ENCODE measurements around the gene MAPK7. TPM values are rescaled to one million over a fixed set of nuclear protein-coding genes. Genes with fewer than 3 reads are reported as not detected.

MAPK7 gene
- total RNA-seq, 4 donors from 2014 or later: 29.5 to 62.4 (median 39.3) TPM

GRCh38 chr17:19410875-19411620 is 32.8 kb downstream of the MAPK7 start, which contains the start of gene RNF112:
Gene RNF112, plus strand, starts transcription at chr17:19411232. Its CDS starts 177 bp downstream, at chr17:19411409.
- Histone ChIP-seq H3K27me3 (no peaks in the 10 kb centered on the region), H3K36me3 (no peaks in the 10 kb centered on the region), H3K9me3 (no peaks in the 10 kb centered on the region), H3K4me1 (peaks cover 0 to 12% (median 0%) of the 10 kb centered on the region in 4 donors), H3K27ac (peak within 1 kb of the TSS in 1 of 4 donors; percentile 17), H3K4me3 (peak within 1 kb of the TSS in 2 of 4 donors; percentile 23 to 31)
- WGBS, 2 donors: 21 to 22% methylated on average over 23 of the region's 23 CpGs
- TF ChIP-seq CTCF (IDR thresholded peaks at IDR 0.05): peak in 1 of 5 experiments; percentile 15
- TF ChIP-seq EP300 (IDR thresholded peaks at IDR 0.05): no peak
- TF ChIP-seq POLR2A (IDR thresholded peaks at IDR 0.05): no peak
- DNase-seq (ENCODE audit: low spot score in 2 of 2): no peak

- H3K4me3 ChIP-seq: no peak overlapping the region
- no peaks in the 10 kb centered on the region for H3K36me3 ChIP-seq
- no peaks in the 10 kb centered on the region for H3K9me3 ChIP-seq
- no peaks in the 10 kb centered on the region for H3K27me3 ChIP-seq
- no peak overlapping the region for H3K27ac ChIP-seq
- no peak for DNase-seq (ENCODE audit: low spot score in 2 of 2)
- no peak for TF ChIP-seq POLR2A (IDR thresholded peaks at IDR 0.05)
- TF ChIP-seq CTCF (IDR thresholded peaks at IDR 0.05): no peak
- TF ChIP-seq EP300 (IDR thresholded peaks at IDR 0.05): no peak
- WGBS, 2 donors: 67 to 73% methylated on average over 9 of the region's 9 CpGs
- H3K4me1 ChIP-seq: peaks cover 0 to 12% (median 0%) of the 10 kb centered on the region in 4 donors
Measured at GRCh38 chr17:19411631-19412030, 33.3 kb downstream of the MAPK7 start.

GRCh38 chr17:19412510-19412909 is 34.2 kb downstream of the MAPK7 start:
- no peak for DNase-seq (ENCODE audit: low spot score in 2 of 2)
- Histone ChIP-seq H3K4me3 (no peak overlapping the region), H3K27me3 (no peaks in the 10 kb centered on the region), H3K27ac (no peak overlapping the region), H3K36me3 (no peaks in the 10 kb centered on the region), H3K9me3 (no peaks in the 10 kb centered on the region), H3K4me1 (peaks cover 0 to 13% (median 0%) of the 10 kb centered on the region in 4 donors)
- TF ChIP-seq EP300 (IDR thresholded peaks at IDR 0.05): no peak
- no peak for TF ChIP-seq POLR2A (IDR thresholded peaks at IDR 0.05)
- TF ChIP-seq CTCF (IDR thresholded peaks at IDR 0.05): no peak
- 94 to 100% methylated on average over 10 to 16 of the region's 16 CpGs for WGBS, 2 donors

GRCh38 chr17:19412984-19413383 is 34.7 kb downstream of the MAPK7 start:
- H3K36me3 ChIP-seq: no peaks in the 10 kb centered on the region
- no peak for TF ChIP-seq POLR2A (IDR thresholded peaks at IDR 0.05)
- TF ChIP-seq CTCF (IDR thresholded peaks at IDR 0.05): no peak
- no peak for TF ChIP-seq EP300 (IDR thresholded peaks at IDR 0.05)
- 79 to 85% methylated on average over 12 of the region's 12 CpGs for WGBS, 2 donors
- no peaks in the 10 kb centered on the region for H3K27me3 ChIP-seq
- H3K4me1 ChIP-seq: peaks cover 0 to 18% (median 0%) of the 10 kb centered on the region in 4 donors
- no peak overlapping the region for H3K27ac ChIP-seq
- H3K4me3 ChIP-seq: no peak overlapping the region
- DNase-seq (ENCODE audit: low spot score in 2 of 2): no peak
- no peaks in the 10 kb centered on the region for H3K9me3 ChIP-seq

- Histone ChIP-seq H3K9me3 (no peaks in the 10 kb centered on the region), H3K27me3 (no peaks in the 10 kb centered on the region), H3K4me1 (peaks cover 0 to 18% (median 0%) of the 10 kb centered on the region in 4 donors), H3K4me3 (no peak overlapping the region), H3K27ac (no peak overlapping the region), H3K36me3 (no peaks in the 10 kb centered on the region)
- 72 to 90% methylated on average over 5 of the region's 5 CpGs for WGBS, 2 donors
- no peak for DNase-seq (ENCODE audit: low spot score in 2 of 2)
- TF ChIP-seq EP300 (IDR thresholded peaks at IDR 0.05) (no peak), CTCF (IDR thresholded peaks at IDR 0.05) (no peak), POLR2A (IDR thresholded peaks at IDR 0.05) (no peak)
Measured at GRCh38 chr17:19413761-19414160, 35.5 kb downstream of the MAPK7 start.
